ENCODE measurements around the gene HEG1. TPM values are rescaled to one million over a fixed set of nuclear protein-coding genes. Genes with fewer than 3 reads are reported as not detected.

HEG1 gene
- total and polyA plus RNA-seq, 2 donors (not counting 3 experiments of a cell fraction or from before 2014, with no cell fraction given) = 50.1 to 106 TPM

DNA sequence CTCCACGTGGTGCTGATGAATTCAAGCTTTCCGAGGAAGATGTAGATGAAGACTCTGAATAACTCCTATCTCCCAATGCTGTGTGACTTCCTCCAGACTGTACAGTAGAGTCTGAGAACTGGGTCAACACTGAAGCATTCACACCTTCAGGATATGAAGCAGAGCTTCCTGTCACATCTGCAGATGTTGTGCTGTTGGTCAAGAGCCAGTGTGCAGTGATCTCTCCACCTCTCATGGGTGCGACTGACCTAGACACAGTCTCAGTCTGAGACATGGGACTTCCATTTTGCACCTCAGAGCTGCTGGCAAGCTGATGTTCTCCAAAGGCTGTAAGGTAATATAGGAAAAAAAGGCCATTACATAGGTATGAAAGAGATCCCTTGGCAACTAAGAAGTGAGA lies 36.5 kb downstream of the HEG1 start:
- no TSS peak for BruUV-seq (replicated peaks)
- Histone ChIP-seq H3K4me1 (ENCODE audit: control insufficient read depth, extremely low read depth, insufficient read depth, low read length) (peaks cover 18% of the 10 kb centered on the region), H2AFZ (ENCODE audit: low read depth, low read length) (no peak overlapping the region), H4K20me1 (replicated peaks; ENCODE audit: control insufficient read depth, extremely low read depth, insufficient read depth, low read length) (no peaks in the 10 kb centered on the region), H3K4me2 (ENCODE audit: insufficient read depth, low read length) (no peak overlapping the region), H3K9me1 (replicated peaks; ENCODE audit: control insufficient read depth, extremely low read depth, insufficient read depth, low read length) (no peaks in the 10 kb centered on the region), H3K27me3 (ENCODE audit: control insufficient read depth in 2 of 2, insufficient read depth in 2 of 2, low read length in 2 of 2) (no peaks in the 10 kb centered on the region), H3K27ac (ENCODE audit: insufficient read depth, low read depth, low read length) (no peak overlapping the region), H3K9ac (replicated peaks; ENCODE audit: extremely low read depth, insufficient read depth, low read length) (no peak overlapping the region), H3K36me3 (ENCODE audit: control insufficient read depth in 2 of 2, extremely low read depth in 1 of 2, insufficient read depth in 2 of 2, low read length in 2 of 2) (peaks cover 6 to 19% of the 10 kb centered on the region in 2 experiments), H3K4me3 (replicated peaks in 1 of 3; ENCODE audit: insufficient read depth in 1 of 3, low read depth in 1 of 3, low read length in 3 of 3) (no peak overlapping the region), H3K9me3 (replicated peaks; ENCODE audit: control insufficient read depth, insufficient read depth, low read length) (no peaks in the 10 kb centered on the region), H3K79me2 (ENCODE audit: control insufficient read depth, insufficient read depth, low read length) (peaks cover 2% of the 10 kb centered on the region)
- ChIA-PET POLR2A (no interaction called here), CTCF (interaction anchor here (1.3 kb wide), 1 partner anchor 10 kb away, joined by 4 read pairs; no protein-coding TSS in a partner anchor)
- TF ChIP-seq EZH2 (IDR thresholded peaks at IDR 0.05; ENCODE audit: borderline replicate concordance, low read depth, low read length, severe bottlenecking) (no peak), CTCF (IDR thresholded peaks at IDR 0.05; ENCODE audit: extremely low read depth in 1 of 2, insufficient read depth in 1 of 2, low read depth in 1 of 2, low read length in 2 of 2) (no peak), GATA2 (IDR thresholded peaks at IDR 0.05; ENCODE audit: insufficient read depth, insufficient read length, low read depth, low read length) (no peak), FOS (IDR thresholded peaks at IDR 0.05; ENCODE audit: borderline replicate concordance, insufficient read depth, low read length) (no peak), POLR2AphosphoS5 (IDR thresholded peaks at IDR 0.05; ENCODE audit: insufficient read depth, low read depth, low read length) (no peak), MYC (IDR thresholded peaks at IDR 0.05; ENCODE audit: low read depth, low read length) (no peak), JUN (IDR thresholded peaks at IDR 0.05; ENCODE audit: borderline replicate concordance, insufficient read depth, insufficient read length, low read depth) (no peak)
- TF ChIP-seq, protein P1, sequence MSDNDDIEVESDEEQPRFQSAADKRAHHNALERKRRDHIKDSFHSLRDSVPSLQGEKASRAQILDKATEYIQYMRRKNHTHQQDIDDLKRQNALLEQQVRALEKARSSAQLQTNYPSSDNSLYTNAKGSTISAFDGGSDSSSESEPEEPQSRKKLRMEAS (IDR thresholded peaks at IDR 0.05; ENCODE audit: insufficient read depth, insufficient read length) = no peak
- dilution Hi-C loops (cut with MboI; ENCODE audit: extremely low pct_ligation_motif_present, low sequenced_read_pairs) (no loop called here), intact Hi-C loops (cut with micrococcal nuclease) (no loop called here)
- DNase-seq (ENCODE audit: low read depth, low spot score) (peak; percentile 6), FAIRE-seq (no peak)
